ENCODE data around the gene TSSC4.

- no peak for TF ChIP-seq POLR2A (IDR thresholded peaks at IDR 0.05)
- no peak for TF ChIP-seq CTCF (IDR thresholded peaks at IDR 0.05)
These were observed 4.7 kb upstream of the TSSC4 start for GRCh38 chr11:2395856-2396255.
